GM21619 (cell line): Measurements from ENCODE around the gene MYBL2.
"Not testable (repeated sequence)": the region's sequence is repeated elsewhere in the genome, so short reads cannot be mapped to it uniquely, and the experiment has no call there.

ENCODE experiments used
- ATAC-seq: cut with Tn5 transposase; IDR thresholded peaks from one replicate; pipeline ENCODE4 v1.9.1; 2021; ENCODE audit not compliant: unreplicated experiment

MYBL2 gene

DNA sequence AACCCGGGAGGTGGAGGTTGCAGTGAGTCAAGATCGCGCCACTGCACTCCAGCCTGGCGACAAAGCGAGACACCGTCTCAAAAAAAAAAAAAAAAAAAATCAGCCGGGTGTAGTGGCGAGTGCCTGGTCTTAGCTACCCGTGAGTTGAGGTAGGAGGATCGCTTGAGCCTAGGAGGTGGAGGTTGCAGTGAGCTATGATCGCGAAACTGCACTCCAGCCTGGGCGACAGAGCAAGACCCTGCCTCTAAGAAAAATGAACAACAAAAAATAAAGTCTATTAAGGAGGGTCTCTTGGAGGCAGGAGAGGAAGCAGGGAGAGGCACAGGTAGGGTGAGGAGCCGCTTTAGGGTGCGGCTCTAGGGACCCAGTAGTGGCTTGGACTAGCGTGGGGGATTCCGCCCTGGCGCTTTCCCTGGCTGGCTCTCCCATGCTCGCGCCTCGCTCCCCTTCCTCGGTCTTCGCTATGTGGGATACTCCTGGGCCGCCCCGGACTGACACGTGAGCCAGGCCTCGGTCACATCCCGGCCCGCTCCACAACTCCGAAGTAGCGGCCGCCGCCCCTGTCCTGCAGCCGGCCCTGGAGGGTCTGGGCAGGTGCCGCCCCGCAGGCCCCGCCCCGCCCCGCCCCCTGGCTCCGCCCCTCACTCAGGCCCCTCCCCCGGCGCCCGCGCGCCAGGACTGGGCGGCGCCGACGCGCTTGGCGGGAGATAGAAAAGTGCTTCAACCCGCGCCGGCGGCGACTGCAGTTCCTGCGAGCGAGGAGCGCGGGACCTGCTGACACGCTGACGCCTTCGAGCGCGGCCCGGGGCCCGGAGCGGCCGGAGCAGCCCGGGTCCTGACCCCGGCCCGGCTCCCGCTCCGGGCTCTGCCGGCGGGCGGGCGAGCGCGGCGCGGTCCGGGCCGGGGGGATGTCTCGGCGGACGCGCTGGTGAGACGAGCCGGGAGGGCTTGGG is at the start of gene MYBL2:
Gene MYBL2, plus strand, starts transcription at position 739 of the 953 bp plus-strand sequence. Its CDS starts 170 bp downstream, at position 909.
- ATAC-seq = peak; percentile 69

DNA sequence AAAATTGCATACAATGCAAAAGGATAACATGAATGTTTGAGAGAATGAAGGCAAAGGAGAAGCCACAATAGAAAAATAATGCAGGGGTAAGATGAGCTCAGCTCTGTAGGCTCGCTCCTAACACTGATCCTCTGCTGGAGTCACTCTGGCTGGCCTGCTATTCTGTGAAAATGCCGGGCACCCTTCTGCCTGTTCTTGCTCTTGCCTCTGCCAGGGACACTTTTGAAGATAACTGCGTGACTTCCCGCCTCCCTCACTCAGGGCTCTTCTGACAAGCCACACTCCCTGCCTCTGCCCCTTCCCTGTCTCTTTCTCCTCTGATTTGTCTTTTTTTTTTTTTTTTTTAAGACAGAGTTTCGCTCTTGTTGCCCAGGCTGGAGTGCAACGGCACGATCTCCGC is 35.3 kb upstream of the MYBL2 start:
- no peak for ATAC-seq

DNA sequence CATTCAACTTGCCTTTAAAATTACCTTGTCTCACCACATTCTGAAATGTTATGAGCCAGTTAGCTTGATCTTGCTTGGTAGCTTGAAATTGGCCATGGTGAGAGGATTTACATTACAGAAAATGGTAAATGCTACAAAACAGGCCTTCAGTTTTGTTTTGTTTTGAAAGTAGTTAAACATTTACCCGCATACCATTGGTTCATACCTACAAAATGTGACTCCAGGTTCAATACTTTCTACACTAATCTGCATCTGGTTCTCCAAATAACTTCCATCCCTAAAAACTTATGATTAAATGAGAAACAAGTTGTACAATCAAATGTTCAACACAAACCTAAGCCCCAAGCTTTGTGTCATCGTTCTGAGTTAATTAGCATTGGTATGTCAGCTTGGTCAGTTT is 30.5 kb upstream of the MYBL2 start:
- ATAC-seq = no peak

DNA sequence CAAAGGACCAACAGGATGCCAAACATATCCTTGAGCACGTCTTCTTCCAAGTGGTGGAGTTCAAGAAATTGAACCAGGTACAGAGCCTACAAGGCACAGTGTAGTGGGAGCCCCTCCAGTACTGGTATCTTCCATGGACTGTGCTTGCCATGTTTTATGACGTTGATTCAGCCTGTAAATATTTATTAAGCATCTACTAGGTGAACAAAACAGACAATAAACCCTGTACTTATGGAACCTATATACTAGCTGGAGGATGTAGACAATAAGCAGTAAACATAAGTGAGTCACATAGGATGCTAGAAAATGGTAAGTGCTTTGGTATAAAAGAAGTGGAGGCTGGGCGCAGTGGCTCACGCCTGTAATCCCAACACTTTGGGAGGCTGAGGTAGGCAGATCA is 24.4 kb upstream of the MYBL2 start:
- ATAC-seq = no peak

DNA sequence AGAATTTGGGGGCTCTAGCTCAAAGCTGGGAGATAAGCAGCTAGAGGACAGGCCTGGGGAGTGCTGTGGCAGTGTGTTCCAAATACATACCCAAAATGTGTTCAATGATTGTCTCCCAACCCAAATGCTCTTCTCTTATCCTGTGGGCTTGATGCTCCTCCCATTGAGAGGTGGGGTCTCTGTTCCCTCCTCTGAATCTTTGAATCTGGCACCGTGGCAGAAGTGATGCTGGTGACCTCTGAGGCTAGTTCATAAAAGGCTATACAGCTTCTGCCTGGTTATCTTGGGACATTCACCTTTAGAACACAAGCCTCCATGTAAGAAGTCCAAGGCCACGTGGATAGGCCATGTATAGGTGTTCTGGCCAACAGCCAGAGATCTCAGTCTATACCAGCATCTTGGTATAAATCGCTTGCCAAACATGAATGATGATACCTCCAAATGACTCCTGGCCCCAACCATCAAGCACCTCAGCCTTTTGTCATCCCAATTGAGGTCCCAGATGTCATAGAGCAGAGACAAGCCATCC is 15.9 kb upstream of the MYBL2 start:
- no peak for ATAC-seq

DNA sequence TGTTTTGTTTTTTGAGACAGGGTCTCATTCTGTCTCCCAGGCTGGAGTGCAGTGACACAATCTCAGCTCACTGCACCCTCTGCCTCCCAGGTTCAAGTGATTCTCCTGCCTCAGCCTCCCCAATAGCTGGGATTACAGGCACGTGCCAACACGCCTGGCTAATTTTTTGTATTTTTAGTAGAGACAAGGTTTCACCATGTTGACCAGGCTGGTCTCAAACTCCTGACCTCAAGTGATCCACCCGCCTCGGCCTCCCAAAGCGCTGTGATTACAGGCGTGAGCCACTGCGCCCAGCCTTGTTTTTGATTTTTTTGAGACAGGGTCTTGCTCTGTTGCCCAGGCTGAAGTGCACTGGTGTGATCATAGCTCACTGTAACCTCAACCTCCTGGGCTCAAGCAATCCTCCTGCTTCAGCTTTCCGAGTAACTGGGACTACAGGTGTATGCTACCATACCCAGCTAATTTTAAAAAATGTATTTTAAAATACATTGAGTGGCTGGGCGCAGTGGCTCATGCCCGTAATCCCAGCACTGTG is 15.2 kb upstream of the MYBL2 start:
- ATAC-seq = not testable (repeated sequence)

DNA sequence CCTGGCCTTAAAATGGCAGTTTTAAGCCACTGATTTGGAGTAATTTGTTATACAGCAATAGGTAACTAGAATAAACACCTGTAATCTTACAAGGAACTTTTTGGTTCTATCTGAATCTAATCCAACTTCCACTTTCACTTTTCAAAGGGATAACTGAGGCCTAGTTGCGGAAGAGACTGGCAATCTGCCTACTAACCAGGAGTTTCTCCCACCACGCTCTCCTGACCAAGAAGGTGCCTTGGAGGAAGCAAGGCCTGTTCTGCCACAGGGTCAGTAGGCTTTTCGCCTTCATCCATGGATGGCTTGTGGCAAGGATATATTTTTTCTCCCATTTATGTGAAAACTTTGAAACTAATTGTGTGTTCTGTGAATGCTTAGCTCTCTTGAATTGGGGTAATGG is 12.9 kb upstream of the MYBL2 start:
- ATAC-seq = no peak

DNA sequence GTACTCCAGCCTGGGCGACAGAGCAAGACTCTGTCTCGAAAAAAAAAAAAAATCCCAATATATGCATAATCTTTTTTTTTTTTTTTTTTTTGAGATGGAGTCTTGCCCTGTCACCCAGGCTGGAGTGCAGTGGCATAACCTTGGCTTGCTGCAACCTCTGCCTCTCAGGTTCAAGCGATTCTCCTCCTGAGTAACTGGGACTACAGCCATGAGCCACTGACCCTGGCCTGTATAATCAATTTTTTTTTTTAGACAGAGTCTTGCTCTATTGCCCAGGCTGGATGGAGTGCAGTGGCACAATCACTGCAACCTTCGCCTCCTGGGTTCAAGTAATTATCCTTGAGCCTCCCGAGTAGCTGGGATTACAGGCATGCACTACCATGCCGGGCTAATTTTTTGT is 11.7 kb upstream of the MYBL2 start:
- not testable (repeated sequence) for ATAC-seq

DNA sequence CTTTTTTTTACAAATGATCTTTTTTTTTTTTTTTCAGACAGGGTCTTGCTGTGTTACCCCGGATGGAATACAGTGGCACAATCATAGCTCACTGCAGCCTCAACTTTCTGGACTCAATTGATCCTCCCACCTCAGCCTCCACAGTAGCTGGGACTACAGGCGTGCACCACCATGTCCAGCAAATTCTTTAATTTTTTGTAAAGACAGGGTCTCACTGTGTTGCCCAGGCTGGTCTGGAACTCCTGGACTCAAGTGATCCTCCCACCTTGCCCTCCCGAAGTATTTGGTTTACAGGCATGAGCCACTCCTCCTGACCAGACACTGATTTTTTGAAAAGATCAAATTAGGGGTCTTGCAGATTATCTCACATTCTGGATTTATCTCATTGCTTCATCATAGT is 11.0 kb upstream of the MYBL2 start:
- ATAC-seq = no peak

DNA sequence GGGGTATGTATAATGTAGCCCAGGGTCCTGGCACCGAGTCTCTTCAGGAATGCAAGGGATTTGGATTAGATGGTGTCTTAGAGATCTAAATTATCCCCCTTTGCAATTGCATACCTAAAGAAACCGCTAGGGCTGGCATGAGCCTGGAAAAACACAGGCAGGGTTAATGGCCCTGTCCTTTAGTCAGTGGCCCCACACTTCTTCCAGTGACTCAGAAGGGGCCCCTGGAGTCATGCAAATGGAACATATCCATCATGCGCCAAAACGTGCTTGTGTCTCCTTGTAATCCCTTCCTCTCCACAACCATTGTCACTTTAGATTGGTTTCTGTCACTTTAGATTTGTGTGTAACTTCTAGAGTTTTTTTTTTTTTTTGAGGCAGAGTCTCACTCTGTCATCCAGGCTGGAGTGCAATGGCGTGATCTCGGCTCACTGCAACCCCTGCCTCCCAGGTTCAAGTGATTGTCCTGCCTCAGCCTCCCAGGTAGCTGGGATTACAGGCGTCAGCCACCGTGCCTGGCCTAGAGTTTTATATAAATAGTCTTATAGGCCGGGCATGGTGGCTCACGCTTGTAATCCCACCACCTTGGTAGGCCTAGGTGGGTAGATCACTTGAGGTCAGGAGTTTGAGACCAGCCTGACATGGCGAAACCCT is 8.7 kb upstream of the MYBL2 start:
- peak; percentile 2 for ATAC-seq

DNA sequence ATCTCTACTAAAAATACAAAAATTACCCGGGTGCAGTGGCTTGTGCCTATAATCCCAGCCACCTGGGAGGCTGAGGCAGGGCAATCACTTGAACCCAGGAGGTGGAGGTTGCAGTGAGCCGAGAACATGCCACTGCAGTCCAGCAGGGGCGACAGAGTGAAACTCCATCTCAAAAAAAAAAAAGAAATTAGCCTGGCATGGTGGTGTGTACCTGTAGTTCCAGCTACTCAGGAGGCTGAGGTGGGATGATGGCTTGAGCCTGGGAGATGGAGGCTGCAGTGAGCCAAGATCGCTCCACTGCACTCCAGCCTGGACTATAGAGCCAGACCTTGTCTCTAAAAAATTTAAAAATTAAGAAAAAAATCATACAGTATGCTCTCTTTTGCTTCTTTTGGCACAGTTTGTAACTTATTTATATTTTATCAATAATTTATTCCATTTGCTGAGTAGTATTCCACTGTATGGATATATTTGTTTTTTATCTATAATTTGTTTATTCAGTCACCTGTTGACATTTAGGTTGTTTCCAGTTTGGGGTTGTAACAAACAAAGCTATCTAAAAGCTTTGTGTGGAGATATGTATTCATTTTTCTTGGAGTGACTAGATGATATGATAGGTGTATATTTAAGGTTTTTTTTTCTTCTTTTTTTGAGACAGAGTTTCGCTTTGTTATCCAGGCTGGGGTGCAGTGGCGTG is 8.0 kb upstream of the MYBL2 start:
- ATAC-seq = no peak

DNA sequence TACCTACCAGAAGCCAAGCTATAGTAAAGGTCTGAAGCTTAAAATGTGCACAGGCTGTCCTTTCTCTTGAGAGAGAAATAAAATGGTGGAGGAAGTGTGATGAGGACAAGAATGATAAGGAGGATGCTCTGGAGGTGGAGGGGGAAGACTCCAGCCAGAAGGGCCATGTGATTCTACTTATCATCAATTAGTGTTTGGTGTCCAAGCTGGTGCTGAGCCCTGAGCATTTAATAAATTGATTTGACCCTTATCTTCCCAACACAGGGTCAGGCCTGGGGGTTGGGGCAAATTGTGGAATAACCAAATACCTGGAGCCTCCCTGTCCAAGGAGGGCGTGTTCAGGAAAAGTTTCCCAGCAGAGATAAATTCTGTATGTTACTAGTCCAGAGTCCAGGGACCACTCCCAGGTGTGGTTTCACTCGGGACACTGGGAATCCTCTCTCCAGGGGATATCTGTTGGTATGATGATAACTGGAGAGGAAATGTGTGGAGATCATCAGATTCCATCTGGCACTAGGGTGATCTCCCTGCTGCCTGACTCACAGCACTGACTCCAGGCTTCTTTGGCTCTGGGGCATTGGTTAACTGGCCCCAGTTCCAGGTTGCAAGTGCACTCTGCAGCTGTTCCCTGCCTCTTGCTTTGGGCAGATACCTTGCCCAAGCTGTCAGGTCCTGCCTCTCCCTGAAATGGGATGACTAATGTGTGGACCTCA is 3.8 kb upstream of the MYBL2 start:
- no peak for ATAC-seq

DNA sequence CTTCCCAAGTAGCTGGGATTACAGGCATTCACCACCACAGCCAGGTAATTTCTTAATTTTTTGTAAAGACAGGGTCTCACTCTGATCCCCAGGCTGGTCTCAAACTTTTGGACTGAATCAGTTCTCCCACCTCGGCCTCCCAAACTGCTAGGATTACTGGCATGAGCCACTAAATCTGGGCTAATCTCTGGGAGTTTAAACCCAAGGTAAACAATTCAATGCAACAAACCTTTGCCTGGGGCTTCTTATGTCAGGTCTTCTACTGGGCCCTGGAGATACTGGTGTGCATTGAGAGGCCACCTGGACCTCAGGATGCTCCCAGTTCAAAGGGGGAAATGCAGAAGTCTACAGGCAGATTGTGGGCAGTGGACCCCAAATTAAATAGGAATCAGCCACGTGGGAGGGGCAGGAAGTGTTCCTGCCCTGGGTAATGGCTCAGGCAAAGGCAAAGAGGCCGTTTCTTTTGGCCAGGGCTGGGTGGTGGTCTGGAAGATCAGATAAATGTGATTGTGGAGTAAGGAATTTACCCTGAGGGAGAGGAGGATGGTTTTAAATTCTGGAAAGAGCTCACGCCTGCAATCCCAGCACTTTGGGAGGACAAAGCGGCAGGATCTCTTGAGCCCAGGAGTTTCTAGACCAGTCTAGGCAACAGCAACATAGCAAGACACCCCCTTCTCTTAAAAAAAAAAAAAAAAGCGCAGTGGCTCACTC is 1.3 kb upstream of the MYBL2 start:
- ATAC-seq = no peak

DNA sequence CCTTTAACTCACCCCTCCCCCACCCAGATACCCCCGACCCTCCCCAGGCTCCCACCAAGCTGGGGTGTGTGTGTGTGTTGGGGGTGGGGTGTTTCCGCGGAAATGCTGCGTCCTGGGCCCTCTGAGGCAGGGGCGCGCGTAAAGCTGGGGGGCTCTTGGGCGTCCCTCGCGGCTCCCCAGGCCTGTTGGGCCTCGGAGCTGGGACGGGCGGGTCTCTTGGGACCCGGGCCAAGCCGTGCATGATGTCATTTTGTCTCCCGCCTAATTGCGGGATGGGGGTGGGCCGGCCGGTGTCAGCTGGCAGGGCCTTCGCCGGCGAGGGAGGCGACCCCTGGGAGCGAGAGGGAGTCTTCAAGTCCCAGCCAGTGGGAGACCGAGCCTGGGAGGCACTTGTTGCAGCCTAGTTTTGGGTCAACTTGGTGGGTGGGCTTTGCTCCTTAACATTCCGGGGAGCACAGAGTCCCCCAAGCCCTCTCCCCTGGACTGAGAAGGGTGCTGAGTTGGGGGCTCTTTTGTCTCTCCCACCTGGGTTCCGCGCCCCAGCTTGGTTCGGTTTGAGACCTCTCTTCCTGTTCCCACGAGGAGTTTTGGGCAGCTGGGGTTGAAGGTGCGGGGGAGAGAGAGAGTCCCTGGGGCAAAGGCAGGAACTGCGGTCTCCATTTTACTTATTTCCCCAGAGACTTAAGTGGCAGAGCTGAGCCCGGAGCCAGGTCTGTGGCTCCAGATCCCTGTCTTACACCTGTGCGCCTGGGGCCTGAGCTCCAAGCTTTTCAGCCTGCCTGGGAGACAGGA is 623 bp downstream of the MYBL2 start:
- ATAC-seq = peak; percentile 43

DNA sequence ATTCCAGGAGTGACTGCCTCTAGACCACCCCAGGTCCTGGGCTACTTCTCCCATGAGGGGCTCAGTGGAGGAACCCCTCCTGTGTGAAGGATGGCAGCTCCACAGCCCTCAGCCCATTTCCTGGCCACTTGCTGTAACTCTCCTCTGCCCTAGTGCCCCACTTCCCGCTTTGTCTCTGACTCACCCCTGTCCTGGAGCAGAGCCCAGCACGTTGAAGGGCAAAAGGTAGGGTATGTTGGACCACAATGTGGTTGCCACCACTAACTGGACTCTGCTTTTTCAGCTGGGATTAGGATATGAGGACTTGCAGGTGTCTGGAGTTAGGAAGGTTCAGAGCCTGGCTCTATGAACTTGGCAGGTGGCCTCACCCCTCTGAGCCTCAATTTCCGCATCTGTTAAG is 2.4 kb downstream of the MYBL2 start:
- no peak for ATAC-seq

DNA sequence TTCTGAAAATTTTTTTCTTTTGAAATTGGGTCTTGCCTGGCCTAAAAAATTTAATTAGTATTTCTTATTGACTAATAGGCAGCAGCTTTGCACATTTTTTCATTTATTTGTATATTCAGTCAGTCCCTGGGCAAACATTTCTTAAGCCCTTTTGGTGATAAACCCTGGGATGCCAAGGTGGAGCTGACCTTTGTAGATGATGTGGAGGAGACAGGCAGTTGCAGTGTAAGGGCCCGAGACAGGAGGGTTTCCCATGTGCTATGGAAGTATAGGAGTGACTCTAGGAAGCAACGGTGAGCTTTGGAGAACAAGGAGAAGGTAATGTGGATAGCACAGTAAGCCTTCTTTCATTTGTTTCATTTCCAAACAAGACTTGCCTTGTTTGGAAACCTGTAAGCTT is 3.5 kb downstream of the MYBL2 start:
- ATAC-seq = no peak

DNA sequence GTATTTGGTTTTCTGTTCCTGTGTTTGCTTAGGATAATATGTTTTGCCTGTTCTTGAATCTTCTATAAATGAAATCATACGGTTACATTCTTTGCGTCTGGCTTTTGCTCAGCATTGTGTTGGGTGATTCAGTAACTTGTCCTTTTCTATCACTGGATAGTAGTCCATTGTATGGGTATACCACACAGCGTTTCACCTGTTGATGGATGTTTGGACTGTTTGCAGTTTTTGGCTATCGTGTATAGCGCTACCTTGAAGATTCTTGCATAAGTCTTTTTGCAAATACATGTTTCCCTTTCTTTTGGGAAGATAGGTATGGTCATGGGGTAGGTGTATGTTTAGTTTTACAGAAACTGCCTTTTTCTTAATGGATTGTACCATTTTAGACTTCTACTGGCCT is 9.5 kb downstream of the MYBL2 start:
- no peak for ATAC-seq

DNA sequence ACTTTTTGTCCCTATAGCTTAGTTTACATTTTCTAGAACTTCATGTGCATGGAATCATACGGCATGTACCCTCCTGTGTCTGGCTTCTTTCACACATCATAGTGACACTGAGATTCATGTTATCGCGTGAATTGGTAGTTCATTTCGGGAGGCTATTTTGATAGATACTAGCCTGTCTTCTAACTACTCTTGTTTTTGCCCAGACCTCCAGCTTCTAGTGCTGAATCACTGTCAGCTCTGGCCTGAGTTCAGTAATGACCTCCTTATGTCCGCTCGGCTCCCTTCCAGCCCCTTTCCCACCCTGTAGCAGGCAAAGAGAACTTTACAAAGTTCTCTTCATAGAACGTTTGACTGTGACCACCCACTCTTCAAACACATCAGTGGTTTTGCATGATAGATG is 14.1 kb downstream of the MYBL2 start:
- ATAC-seq = no peak

DNA sequence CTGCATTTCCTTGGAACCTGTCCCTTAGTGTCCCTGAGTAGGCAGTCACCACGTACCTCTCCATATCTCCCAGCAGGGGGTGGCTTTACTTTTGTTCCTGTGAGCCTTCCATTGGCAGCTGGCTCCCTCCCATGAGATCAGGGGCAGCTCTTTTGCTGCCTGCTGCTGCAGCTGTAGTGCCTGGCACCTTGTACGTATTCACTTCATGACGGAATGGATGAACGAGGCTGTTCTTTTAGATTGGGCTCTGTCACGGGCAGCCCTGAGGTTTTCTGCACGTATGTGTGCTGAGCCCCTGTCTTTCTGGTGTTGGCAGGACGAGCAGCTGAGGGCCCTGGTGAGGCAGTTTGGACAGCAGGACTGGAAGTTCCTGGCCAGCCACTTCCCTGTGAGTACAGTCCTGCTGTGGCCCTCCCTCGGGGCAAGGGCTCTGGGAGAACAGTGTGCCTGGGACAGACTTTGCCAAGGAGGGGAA is 14.6 kb downstream of the MYBL2 start:
- peak; percentile 17 for ATAC-seq
